NCI-H2081 treated with DMSO at 0.1 percent for 48 hours (cell line): Measurements from ENCODE around the gene KDM4B.

Source experiments
- DNase-seq: peaks from one replicate; lab custom pipeline; 2025; lab: John Stamatoyannopoulos, UW

The KDM4B gene

GRCh38 chr19:5122671-5123409 is 153.9 kb downstream of the KDM4B start:
- DNase-seq: no peak

GRCh38 chr19:5123646-5124045 is 154.7 kb downstream of the KDM4B start:
- no peak for DNase-seq

GRCh38 chr19:5124111-5124855 is 155.4 kb downstream of the KDM4B start:
- no peak for DNase-seq

GRCh38 chr19:5125376-5125775 is 156.5 kb downstream of the KDM4B start:
- no peak for DNase-seq

- DNase-seq: no peak
These were observed 157.0 kb downstream of the KDM4B start for GRCh38 chr19:5125797-5126497.

- DNase-seq: no peak
These were observed 157.7 kb downstream of the KDM4B start for GRCh38 chr19:5126498-5127223.

- DNase-seq: no peak
These were observed 158.8 kb downstream of the KDM4B start for GRCh38 chr19:5127717-5128116.

GRCh38 chr19:5128251-5128935 is 159.5 kb downstream of the KDM4B start:
- DNase-seq: no peak

- no peak for DNase-seq
These were observed 160.1 kb downstream of the KDM4B start for GRCh38 chr19:5128936-5129389.

- DNase-seq: no peak
These were observed 160.8 kb downstream of the KDM4B start for GRCh38 chr19:5129691-5130090.

- DNase-seq: no peak
These were observed 161.6 kb downstream of the KDM4B start for GRCh38 chr19:5130371-5131030.

- DNase-seq: no peak
These were observed 162.2 kb downstream of the KDM4B start for GRCh38 chr19:5131031-5131505.

GRCh38 chr19:5131506-5132205 is 162.7 kb downstream of the KDM4B start:
- DNase-seq: no peak

- DNase-seq: no peak
These were observed 163.3 kb downstream of the KDM4B start for GRCh38 chr19:5132206-5132560.

- DNase-seq: no peak
These were observed 164.1 kb downstream of the KDM4B start for GRCh38 chr19:5132698-5133651.

- no peak for DNase-seq
These were observed 165.2 kb downstream of the KDM4B start for GRCh38 chr19:5133986-5134595.

- no peak for DNase-seq
These were observed 165.8 kb downstream of the KDM4B start for GRCh38 chr19:5134691-5135090.

GRCh38 chr19:5136073-5136855 is 167.4 kb downstream of the KDM4B start:
- no peak for DNase-seq
